ENCODE data around the gene SKOR1. TPM values are rescaled to one million over a fixed set of nuclear protein-coding genes. Genes with fewer than 3 reads are reported as not detected.
A peak's percentile ranks its signal among the peaks of the same experiment; 100 is the strongest.

SKOR1 gene
- total and polyA plus RNA-seq, 2 of the 8 experiments (the other 6 are each of a cell fraction or from before 2014, with no cell fraction given): 0.03 to 0.11 TPM

GRCh38 chr15:67853454-67853853 lies 28.1 kb downstream of the SKOR1 start:
- ChIA-PET CTCF (ENCODE audit: partially characterized antibody) (interaction anchor here (1.3 to 3.6 kb wide), 3 partner anchors 10 to 300 kb away, joined by 4 to 15 read pairs (median 7); no protein-coding TSS in a partner anchor), POLR2A (ENCODE audit: partially characterized antibody) (interaction anchor here (0.7 to 1.8 kb wide), 5 partner anchors 10 to 898 kb away, joined by 3 to 9 read pairs (median 3); no protein-coding TSS in a partner anchor)

More at GRCh38 chr15:67853454-67853853, 28.1 kb downstream of the SKOR1 start:
- no peaks in the 10 kb centered on the region for H4K20me1 ChIP-seq (replicated peaks in 1 of 2; ENCODE audit: control insufficient read depth in 1 of 2, insufficient read depth in 2 of 2, low read length in 2 of 2)
- H3K4ac ChIP-seq (replicated peaks; ENCODE audit: insufficient read length, low read depth, low read length): no peak overlapping the region
- H2AK5ac ChIP-seq (ENCODE audit: low read depth, low read length): 0 out of 2 replicates have a peak overlapping the region, but pooled peaks have one; percentile 79
- no peaks in the 10 kb centered on the region; a peak in 1 of 4 replicates for H3K9me3 ChIP-seq (ENCODE audit: insufficient read depth in 2 of 2, low read depth in 1 of 2, low read length in 1 of 2)
- no peak overlapping the region; the same call in 1 of the 2 replicates for H3K18ac ChIP-seq (ENCODE audit: extremely low read depth, low read length)
- no peak for TF ChIP-seq MAFK (IDR thresholded peaks at IDR 0.05; ENCODE audit: low read depth, low read length)
- TF ChIP-seq CREB1 (IDR thresholded peaks at IDR 0.05): no peak
- TF ChIP-seq CHD2 (IDR thresholded peaks at IDR 0.05; ENCODE audit: low read length): no peak
- TF ChIP-seq SUZ12 (IDR thresholded peaks at IDR 0.05; ENCODE audit: low read length): no peak
- TF ChIP-seq YY1 (IDR thresholded peaks at IDR 0.05; ENCODE audit: low read depth, low read length): no peak; the same call in 1 of the 2 replicates
- no peak for TF ChIP-seq CBX8 (IDR thresholded peaks at IDR 0.05; ENCODE audit: borderline replicate concordance, low read depth, low read length)
- no peak for TF ChIP-seq SIX5 (IDR thresholded peaks at IDR 0.05; ENCODE audit: low read depth, low read length)
- TF ChIP-seq SIRT6 (IDR thresholded peaks at IDR 0.05; ENCODE audit: low read length): no peak
- TF ChIP-seq SP4 (IDR thresholded peaks at IDR 0.05; ENCODE audit: low read length): no peak
- TF ChIP-seq GTF2F1 (IDR thresholded peaks at IDR 0.05; ENCODE audit: borderline replicate concordance, low read depth, low read length): no peak
- no peak for TF ChIP-seq POLR2AphosphoS5 (IDR thresholded peaks at IDR 0.05; ENCODE audit: low read depth, low read length)
- no peak for TF ChIP-seq RFX5 (IDR thresholded peaks at IDR 0.05; ENCODE audit: borderline replicate concordance, low read depth, low read length)
- TF ChIP-seq CBX5 (IDR thresholded peaks at IDR 0.05; ENCODE audit: low read depth, low read length): no peak
- no peak for TF ChIP-seq KDM5A (IDR thresholded peaks at IDR 0.05; ENCODE audit: low read length)
- no peak for TF ChIP-seq CEBPB (IDR thresholded peaks at IDR 0.05; ENCODE audit: low read depth, low read length)
- no peak for TF ChIP-seq MAX (IDR thresholded peaks at IDR 0.05)
- no peak overlapping the region for H3K27ac ChIP-seq (ENCODE audit: low read depth, low read length)
- H2BK120ac ChIP-seq (replicated peaks; ENCODE audit: low read depth, low read length): no peak overlapping the region
- WGBS, 2 experiments (ENCODE audit: extremely low coverage in 1 of 2, insufficient coverage in 1 of 2, insufficient read length in 1 of 2, insufficient replicate concordance in 2 of 2, low coverage in 1 of 2, low lambda C conversion rate in 2 of 2, missing lambda C conversion rate in 1 of 2): 57% methylated on average over 2 of the region's 3 CpGs; no CpG with 5 or more reads in 1 of the 2 experiments
- DNase-seq (ENCODE audit: low read depth in 1 of 2, low spot score in 2 of 2) (no peak), FAIRE-seq (no peak)
- 0 out of 2 replicates have a peak overlapping the region, but pooled peaks have one; percentile 78 for H2BK5ac ChIP-seq (ENCODE audit: low read depth, low read length)
- H3K79me1 ChIP-seq (ENCODE audit: low read depth, low read length): no peaks in the 10 kb centered on the region
- H4K91ac ChIP-seq (replicated peaks; ENCODE audit: insufficient read length, low read length): no peak overlapping the region
- no peak overlapping the region for H3K9ac ChIP-seq (replicated peaks in 1 of 4; ENCODE audit: extremely low read depth in 1 of 4, low read depth in 3 of 4, low read length in 3 of 4)
- H3K14ac ChIP-seq (ENCODE audit: insufficient read length): no peak overlapping the region
- no peak overlapping the region for H2AFZ ChIP-seq (ENCODE audit: low read length)
- H3K23me2 ChIP-seq (ENCODE audit: low read depth, low read length): no peaks in the 10 kb centered on the region
- H4K5ac ChIP-seq (ENCODE audit: insufficient read length, low read depth, low read length): no peak overlapping the region
- no peaks in the 10 kb centered on the region for H3K27me3 ChIP-seq (replicated peaks in 1 of 4; ENCODE audit: control insufficient read depth in 3 of 4, extremely low read depth in 1 of 4, insufficient read depth in 3 of 4, low read length in 3 of 4)
- H4K8ac ChIP-seq (ENCODE audit: extremely low read depth, insufficient read depth, low read length): no peak overlapping the region
- 0 out of 2 replicates have a peak overlapping the region, but pooled peaks have one; percentile 44 for H2BK12ac ChIP-seq (ENCODE audit: low read depth, low read length)
- H3K4me3 ChIP-seq (ENCODE audit: extremely low read depth in 1 of 4, insufficient read depth in 2 of 4, low read depth in 3 of 4, low read length in 4 of 4): peak overlapping the region in 1 of 4 experiments; percentile 17; a peak in 1 of 8 replicates
- H3K4me1 ChIP-seq (replicated peaks in 1 of 4; ENCODE audit: control insufficient read depth in 3 of 4, insufficient read depth in 4 of 4, low read length in 3 of 4): peaks cover 6 to 16% (median 9%) of the 10 kb centered on the region in 4 experiments; a peak in 5 of 7 replicates
- H3K4me2 ChIP-seq (ENCODE audit: insufficient read depth in 1 of 2, low read depth in 2 of 2, low read length in 2 of 2): peak overlapping the region; percentile 14 to 42; a peak in 3 of 4 replicates
- no peaks in the 10 kb centered on the region for H3K36me3 ChIP-seq (ENCODE audit: control insufficient read depth in 2 of 4, insufficient read depth in 4 of 4, low read length in 3 of 4)
- H3K23ac ChIP-seq (ENCODE audit: insufficient read length): no peak overlapping the region
- H3K79me2 ChIP-seq (ENCODE audit: control insufficient read depth in 1 of 2, insufficient read depth in 2 of 2, low read length in 2 of 2): no peaks in the 10 kb centered on the region
- H2BK15ac ChIP-seq (ENCODE audit: low read length): no peak overlapping the region
- H3K56ac ChIP-seq (replicated peaks; ENCODE audit: insufficient read length, low read depth, low read length): no peak overlapping the region
- H2BK20ac ChIP-seq (ENCODE audit: low read length): no peak overlapping the region
